GM19452 (cell line): ENCODE results near the gene G3BP2.

Experiments
- ATAC-seq: cut with Tn5 transposase; IDR thresholded peaks from one replicate; pipeline ENCODE4 v1.9.1; 2021; ENCODE audit not compliant: unreplicated experiment

G3BP2 gene

GRCh38 chr4:75643651-75644050 lies 29.6 kb downstream of the G3BP2 start:
- no peak for ATAC-seq

DNA sequence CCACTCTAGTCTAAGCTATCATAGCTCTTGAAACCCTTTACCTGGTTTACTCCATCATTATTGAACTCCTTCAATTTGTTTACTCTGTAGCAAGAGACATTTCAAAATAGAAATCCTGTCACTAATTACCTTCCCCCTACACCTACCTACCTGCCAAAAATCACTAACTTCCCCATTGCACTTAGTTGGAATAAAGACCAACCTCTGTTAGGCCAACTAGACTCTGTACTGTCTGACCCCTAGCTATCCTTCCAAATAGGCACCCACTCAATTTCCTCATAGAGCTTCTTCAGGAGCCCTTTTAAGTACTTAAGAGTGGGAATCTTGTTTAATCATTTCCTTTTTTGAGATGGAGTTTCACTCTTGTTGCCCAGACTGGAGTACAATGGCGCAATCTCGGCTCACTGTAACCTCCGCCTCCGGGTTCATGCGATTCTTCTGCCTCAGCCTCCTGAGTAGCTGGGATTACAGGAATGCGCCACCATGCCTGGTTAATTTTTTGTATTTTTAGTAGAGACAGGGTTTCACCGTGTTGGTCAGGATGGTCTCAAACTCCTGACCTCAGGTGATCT lies 34.0 kb downstream of the G3BP2 start:
- ATAC-seq = no peak

- no peak for ATAC-seq
Measured at GRCh38 chr4:75637827-75638226, 35.4 kb downstream of the G3BP2 start.

GRCh38 chr4:75637176-75637575 lies 36.0 kb downstream of the G3BP2 start:
- ATAC-seq = no peak

GRCh38 chr4:75634951-75635350 lies 38.3 kb downstream of the G3BP2 start:
- no peak for ATAC-seq

- no peak for ATAC-seq
Measured at GRCh38 chr4:75634281-75634680, 38.9 kb downstream of the G3BP2 start.

DNA sequence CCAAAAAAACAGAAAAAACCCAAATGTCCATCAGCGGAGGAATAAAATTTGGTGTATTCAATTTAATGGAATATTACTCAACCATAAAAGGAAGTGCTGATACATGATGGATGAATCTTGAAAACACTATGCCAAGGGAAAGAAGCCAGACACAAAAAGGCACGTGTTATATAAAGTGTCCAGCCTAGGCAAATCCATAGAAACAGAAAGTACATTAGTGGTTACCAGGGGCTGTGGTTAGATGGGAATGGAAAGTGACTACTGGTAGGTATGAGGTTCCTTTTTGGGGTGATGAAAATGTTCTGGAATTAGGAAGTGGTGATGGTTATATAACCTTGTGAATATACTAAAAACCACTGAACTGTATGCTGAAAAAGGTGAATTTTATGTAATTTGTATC lies 39.4 kb downstream of the G3BP2 start:
- ATAC-seq = no peak

DNA sequence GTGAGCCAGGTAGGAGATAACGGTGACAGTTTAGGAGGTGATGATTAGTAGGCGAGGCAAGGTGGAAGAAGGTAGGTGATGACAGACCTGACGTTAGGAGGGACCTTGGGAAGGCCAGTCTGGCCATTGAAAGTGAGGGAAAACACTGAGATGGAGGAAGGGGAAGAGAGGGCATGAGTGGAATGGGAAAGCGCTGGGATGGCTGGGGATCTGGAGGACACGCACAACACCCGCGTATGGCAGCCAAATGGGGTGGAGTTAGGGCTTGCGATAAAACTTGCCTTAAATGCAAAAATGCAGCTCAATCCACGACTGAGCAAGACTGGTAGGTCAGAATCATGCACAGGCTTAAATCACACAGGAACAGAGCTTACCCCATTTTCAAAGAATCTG lies 42.3 kb downstream of the G3BP2 start:
- ATAC-seq = no peak

GRCh38 chr4:75630174-75630936 lies 42.9 kb downstream of the G3BP2 start, which contains the start of gene CDKL2:
TSS of gene CDKL2 (minus strand) at chr4:75630528. CDS start at chr4:75625988, 4,540 bp downstream.
- peak; percentile 98 for ATAC-seq

DNA sequence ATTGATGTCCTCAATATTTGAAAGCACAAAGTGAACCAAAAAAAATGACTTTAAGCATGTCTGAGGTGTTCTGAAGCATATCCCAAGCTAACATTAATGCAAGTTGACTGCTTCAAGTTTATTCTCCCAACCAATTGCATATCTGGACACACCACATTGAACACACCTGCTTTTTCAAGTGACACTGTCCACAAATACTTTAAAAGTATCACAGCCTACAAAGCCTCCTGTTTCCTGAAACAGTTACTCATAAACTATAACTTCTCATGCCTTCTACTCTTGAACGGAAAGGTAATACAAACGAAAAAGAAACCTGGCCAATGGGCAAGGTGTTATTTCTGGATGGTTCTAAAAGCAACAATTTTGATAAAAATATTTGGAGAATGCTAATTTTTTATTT lies 44.0 kb downstream of the G3BP2 start:
- no peak for ATAC-seq

- no peak for ATAC-seq
Measured at GRCh38 chr4:75623026-75623425, 50.2 kb downstream of the G3BP2 start.

DNA sequence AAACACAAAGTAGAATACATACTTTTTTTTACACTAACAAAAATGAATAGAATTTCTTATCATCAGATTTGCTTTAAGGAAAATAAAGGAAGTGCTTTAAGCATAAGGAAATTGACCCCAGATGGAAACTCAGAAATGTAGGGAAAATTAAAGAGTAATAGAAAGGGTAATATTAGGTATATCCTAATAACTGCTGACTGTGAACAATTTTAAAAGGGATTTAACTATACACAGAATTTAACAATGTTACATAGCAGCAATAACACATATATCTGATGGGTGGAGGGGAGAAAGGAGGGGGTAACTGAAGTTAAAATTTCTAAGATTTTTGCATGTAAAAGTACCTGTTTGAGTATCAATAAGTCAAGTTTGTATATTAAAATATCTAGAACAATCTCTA lies 51.5 kb downstream of the G3BP2 start:
- no peak for ATAC-seq

- ATAC-seq = no peak
Measured at GRCh38 chr4:75612306-75612705, 60.9 kb downstream of the G3BP2 start.

DNA sequence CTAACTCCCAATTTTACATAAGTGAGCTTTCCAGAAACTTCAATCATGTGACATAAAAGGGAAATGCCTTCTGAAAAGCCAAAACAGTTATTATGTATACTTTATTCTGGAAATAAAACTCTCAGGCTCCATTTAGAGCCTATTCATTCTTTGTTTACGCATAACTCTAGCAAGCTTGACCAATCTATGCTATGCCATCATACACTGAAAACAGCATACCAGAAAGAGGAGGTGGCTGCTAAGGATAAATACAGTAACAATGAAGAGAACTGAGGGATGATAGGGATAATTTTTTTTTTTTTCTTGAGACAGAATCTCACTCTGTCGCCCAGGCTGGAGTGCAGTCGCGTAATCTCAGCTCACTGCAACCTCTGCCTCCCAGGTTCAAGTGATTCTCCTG lies 67.3 kb downstream of the G3BP2 start:
- ATAC-seq = no peak

DNA sequence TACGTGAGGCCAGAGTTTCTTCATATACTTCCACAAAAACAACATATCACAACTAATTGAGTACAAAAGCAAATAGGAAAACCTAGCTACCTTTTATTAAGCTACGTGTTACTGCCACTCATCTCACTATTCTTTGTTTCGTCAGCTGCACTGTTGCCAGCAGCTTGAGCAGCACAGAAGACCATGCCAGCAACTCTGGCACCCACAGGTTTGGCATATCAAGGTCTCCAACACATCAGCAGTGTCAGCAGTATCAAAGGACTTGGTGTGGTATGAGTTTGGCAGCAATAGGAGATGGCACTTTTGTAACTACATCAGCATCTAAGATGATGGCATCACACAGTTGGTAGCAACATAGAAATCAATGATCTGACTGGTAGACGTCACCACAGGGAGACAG lies 73.6 kb downstream of the G3BP2 start:
- ATAC-seq = no peak

GRCh38 chr4:75598390-75598789 lies 74.8 kb downstream of the G3BP2 start:
- no peak for ATAC-seq

GRCh38 chr4:75596061-75596460 lies 77.2 kb downstream of the G3BP2 start:
- no peak for ATAC-seq

GRCh38 chr4:75593393-75593792 lies 79.8 kb downstream of the G3BP2 start:
- ATAC-seq = no peak
